Neuronal stem cell (in vitro differentiated cells): ENCODE measurements around the gene CNTFR.

Source experiments
- DNase-seq: peaks from one replicate; pipeline ENCODE4 v3.0.0-alpha.2; 2013; ENCODE audit warnings: low spot score
- H2AFZ ChIP-seq: one replicate; pipeline ENCODE4 v1.6.1; 2013; ENCODE audit warnings: mild to moderate bottlenecking, low read length, inconsistent platforms
- H2AK5ac ChIP-seq: 2 replicates; pipeline ENCODE4 v1.6.1; 2013; ENCODE audit warnings: low read depth, mild to moderate bottlenecking, inconsistent platforms, low read length, moderate library complexity, mixed read lengths
- H2BK120ac ChIP-seq: 2 replicates; pipeline ENCODE4 v1.6.1; 2013; ENCODE audit warnings: low read depth, mild to moderate bottlenecking, inconsistent platforms, low read length, moderate library complexity, mixed read lengths
- H2BK12ac ChIP-seq: one replicate; pipeline ENCODE4 v1.6.1; 2013; ENCODE audit warnings: low read length, inconsistent platforms
- H2BK15ac ChIP-seq: 2 replicates; pipeline ENCODE4 v1.6.1; 2013; ENCODE audit warnings: mild to moderate bottlenecking, low read length, inconsistent platforms, mixed read lengths
- H2BK5ac ChIP-seq: one replicate; pipeline ENCODE4 v1.6.1; 2013; ENCODE audit warnings: inconsistent platforms, mild to moderate bottlenecking, low read length, moderate library complexity
- H3K14ac ChIP-seq: one replicate; pipeline ENCODE4 v1.6.1; 2013; ENCODE audit warnings: low read length, inconsistent platforms
- H3K18ac ChIP-seq: 2 replicates; pipeline ENCODE4 v1.6.1; 2013; ENCODE audit warnings: low read length, inconsistent platforms
- H3K23ac ChIP-seq: 2 replicates; pipeline ENCODE4 v1.6.1; 2013; ENCODE audit warnings: low read depth, mild to moderate bottlenecking, mixed read lengths, low read length, inconsistent platforms; ENCODE audit not compliant: poor library complexity
- H3K27ac ChIP-seq: replicated peaks from 3 replicates; pipeline ENCODE4 v1.5.1; 2013; ENCODE audit warnings: low read length, inconsistent platforms
- H3K27me3 ChIP-seq, 3 experiments: 2 replicates each; pipeline ENCODE4 v1.6.1; 2013; ENCODE audit warnings: low read length in 3 of 3, mild to moderate bottlenecking in 2 of 3, inconsistent platforms in 1 of 3, low read depth in 1 of 3, mixed read lengths in 1 of 3, moderate library complexity in 1 of 3; ENCODE audit not compliant: control insufficient read depth in 3 of 3, insufficient read depth in 3 of 3
- H3K36me3 ChIP-seq, 2 donors: replicated peaks in 1 of 2; 2 replicates each; pipeline ENCODE4 v1.6.1; 2013; ENCODE audit warnings: low read length in 2 of 2; ENCODE audit not compliant: control insufficient read depth in 2 of 2, insufficient read depth in 2 of 2
- H3K4ac ChIP-seq: 2 replicates; pipeline ENCODE4 v1.6.1; 2013; ENCODE audit warnings: inconsistent platforms, mild to moderate bottlenecking, low read length, moderate library complexity
- H3K4me1 ChIP-seq, 2 donors: 1 replicate in 1 of 2; 2 replicates in 1 of 2; pipeline ENCODE4 v1.6.1; 2013; ENCODE audit warnings: low read length in 2 of 2, low read depth in 1 of 2; ENCODE audit not compliant: control insufficient read depth in 2 of 2, insufficient read depth in 1 of 2
- H3K4me2 ChIP-seq: one replicate; pipeline ENCODE4 v1.6.1; 2013; ENCODE audit warnings: mild to moderate bottlenecking, low read length, inconsistent platforms; ENCODE audit not compliant: insufficient read depth, poor library complexity, severe bottlenecking
- H3K4me3 ChIP-seq, 2 donors: 2 replicates each; pipeline ENCODE4 v1.5.1; 2013; ENCODE audit warnings: low read length in 2 of 2, mild to moderate bottlenecking in 2 of 2, inconsistent platforms in 1 of 2, moderate library complexity in 1 of 2
- H3K79me1 ChIP-seq: one replicate; pipeline ENCODE4 v1.6.1; 2013; ENCODE audit warnings: low read depth, mild to moderate bottlenecking, inconsistent platforms, low read length, moderate library complexity
- H3K9ac ChIP-seq: one replicate; pipeline ENCODE4 v1.6.1; 2013; ENCODE audit warnings: mild to moderate bottlenecking, low read depth, low read length, inconsistent platforms; ENCODE audit not compliant: poor library complexity
- H3K9me3 ChIP-seq, 2 donors: replicated peaks in 1 of 2; 2 replicates each; pipeline versions ENCODE3 to v1.6.1; 2013; ENCODE audit warnings: low read length in 2 of 2, mild to moderate bottlenecking in 2 of 2, inconsistent platforms in 1 of 2, low read depth in 1 of 2, mixed read lengths in 1 of 2, moderate library complexity in 1 of 2; ENCODE audit not compliant: control insufficient read depth in 2 of 2, insufficient read depth in 1 of 2
- H4K8ac ChIP-seq: one replicate; pipeline ENCODE4 v1.6.1; 2013; ENCODE audit warnings: low read depth, mild to moderate bottlenecking, inconsistent platforms, low read length, moderate library complexity
- H4K91ac ChIP-seq: one replicate; pipeline ENCODE4 v1.6.1; 2013; ENCODE audit warnings: low read length, low read depth, mild to moderate bottlenecking, inconsistent platforms; ENCODE audit not compliant: poor library complexity
- WGBS, 2 donors: extraction: QIAGEN DNeasy Blood & Tissue Kit; methylation state at CpG; one replicate each; pipeline ENCODE4 v1.1.7; 2013; ENCODE audit warnings: missing lambda C conversion rate in 2 of 2, mixed read lengths in 1 of 2; ENCODE audit not compliant: insufficient read length in 2 of 2, insufficient replicate concordance in 1 of 2; ENCODE audit errors: extremely low coverage in 2 of 2; 5-methylcytosine and 5-hydroxymethylcytosine counted together

CNTFR gene

DNA sequence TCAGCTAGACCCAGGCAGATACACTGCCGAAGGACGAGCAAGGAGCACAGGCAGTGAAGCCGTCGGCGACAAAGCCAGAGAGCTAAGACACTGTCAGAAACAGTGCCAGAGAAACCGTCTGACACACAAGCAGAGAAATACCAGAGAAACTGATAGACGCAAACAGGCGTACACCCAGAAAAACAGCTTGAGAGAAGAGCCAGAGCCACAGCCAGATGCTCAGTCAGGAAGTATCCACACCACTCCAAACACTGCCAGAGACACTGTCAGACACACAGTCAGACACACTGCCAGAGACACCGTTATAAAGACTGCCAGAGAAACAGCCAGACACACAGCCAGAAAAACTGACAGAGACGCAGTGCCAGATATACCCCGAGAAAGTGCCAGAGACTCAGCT lies 19.1 kb downstream of the CNTFR start:
- no peak for DNase-seq
- H2BK12ac ChIP-seq, result no peak overlapping the region
- no peak overlapping the region for H3K23ac ChIP-seq
- no peaks in the 10 kb centered on the region for H3K27me3 ChIP-seq
- H2BK15ac ChIP-seq, result no peak overlapping the region
- no peak overlapping the region for H3K18ac ChIP-seq
- peaks cover 37 to 60% of the 10 kb centered on the region in 2 donors for H3K4me1 ChIP-seq
- no peak overlapping the region for H3K14ac ChIP-seq
- H2AK5ac ChIP-seq, result no peak overlapping the region
- no peak overlapping the region for H4K91ac ChIP-seq
- peaks cover 0 to 2% of the 10 kb centered on the region in 2 donors for H3K9me3 ChIP-seq
- H2BK5ac ChIP-seq, result no peak overlapping the region
- peaks cover 7% of the 10 kb centered on the region for H3K79me1 ChIP-seq
- H3K27ac ChIP-seq, result no peak overlapping the region
- H2BK120ac ChIP-seq, result no peak overlapping the region
- no peak overlapping the region for H3K9ac ChIP-seq
- no CpG with 5 or more reads among the region's 11 CpGs for WGBS, 2 donors
- no peak overlapping the region for H3K4ac ChIP-seq
- H3K4me2 ChIP-seq, result no peak overlapping the region
- peaks cover 10 to 91% of the 10 kb centered on the region in 2 donors for H3K36me3 ChIP-seq
- no peak overlapping the region for H2AFZ ChIP-seq
- no peak overlapping the region for H3K4me3 ChIP-seq
- no peak overlapping the region for H4K8ac ChIP-seq

- H2AFZ ChIP-seq, result no peak overlapping the region
- H4K91ac ChIP-seq, result no peak overlapping the region
- H2BK15ac ChIP-seq, result no peak overlapping the region
- H3K9ac ChIP-seq, result peak overlapping the region; percentile 50
- WGBS, 2 donors, result no CpG with 5 or more reads among the region's 12 CpGs
- no peak overlapping the region for H3K4ac ChIP-seq
- H3K23ac ChIP-seq, result no peak overlapping the region
- no peak overlapping the region for H3K4me3 ChIP-seq
- H2BK120ac ChIP-seq, result no peak overlapping the region
- DNase-seq, result no peak
- H3K18ac ChIP-seq, result peak overlapping the region; percentile 41
- no peak overlapping the region for H2BK5ac ChIP-seq
- peaks cover 22 to 58% of the 10 kb centered on the region in 2 donors for H3K4me1 ChIP-seq
- H3K27me3 ChIP-seq, result no peaks in the 10 kb centered on the region
- no peak overlapping the region for H2BK12ac ChIP-seq
- peaks cover 2 to 7% of the 10 kb centered on the region in 2 donors for H3K9me3 ChIP-seq
- H2AK5ac ChIP-seq, result no peak overlapping the region
- H3K14ac ChIP-seq, result peak overlapping the region; percentile 64
- H3K4me2 ChIP-seq, result no peak overlapping the region
- H3K27ac ChIP-seq, result no peak overlapping the region
- H3K79me1 ChIP-seq, result peaks cover 11% of the 10 kb centered on the region
- no peak overlapping the region for H4K8ac ChIP-seq
- peaks cover 20 to 93% of the 10 kb centered on the region in 2 donors for H3K36me3 ChIP-seq
Observed at GRCh38 chr9:34568774-34569173, 20.8 kb downstream of the CNTFR start.

- Histone ChIP-seq H4K91ac (no peak overlapping the region), H3K4ac (no peak overlapping the region), H3K79me1 (peaks cover 11% of the 10 kb centered on the region), H3K9me3 (peaks cover 2 to 13% of the 10 kb centered on the region in 2 donors), H3K27ac (no peak overlapping the region), H3K9ac (peak overlapping the region; percentile 65), H3K27me3 (no peaks in the 10 kb centered on the region), H2AFZ (no peak overlapping the region), H4K8ac (no peak overlapping the region), H3K14ac (no peak overlapping the region), H3K4me2 (no peak overlapping the region), H3K36me3 (peaks cover 20 to 93% of the 10 kb centered on the region in 2 donors), H2AK5ac (peak overlapping the region; percentile 63), H2BK5ac (no peak overlapping the region), H3K4me1 (peaks cover 17 to 52% of the 10 kb centered on the region in 2 donors), H2BK120ac (no peak overlapping the region), H3K4me3 (no peak overlapping the region), H3K23ac (no peak overlapping the region), H2BK15ac (peak overlapping the region; percentile 31), H3K18ac (peak overlapping the region; percentile 42), H2BK12ac (no peak overlapping the region)
- DNase-seq, result no peak
- WGBS, 2 donors, result no CpG with 5 or more reads among the region's 7 CpGs
Observed at GRCh38 chr9:34568133-34568532, 21.4 kb downstream of the CNTFR start.

GRCh38 chr9:34566972-34567371 lies 22.6 kb downstream of the CNTFR start:
- H2BK5ac ChIP-seq, result no peak overlapping the region
- H3K4me3 ChIP-seq, result no peak overlapping the region
- H3K9me3 ChIP-seq, result peaks cover 5 to 25% of the 10 kb centered on the region in 2 donors
- peaks cover 28 to 94% of the 10 kb centered on the region in 2 donors for H3K36me3 ChIP-seq
- no peaks in the 10 kb centered on the region for H3K27me3 ChIP-seq
- no peak overlapping the region for H3K27ac ChIP-seq
- no peak for DNase-seq
- H3K18ac ChIP-seq, result no peak overlapping the region
- no peak overlapping the region for H3K23ac ChIP-seq
- H3K14ac ChIP-seq, result no peak overlapping the region
- H3K4me1 ChIP-seq, result peaks cover 13 to 51% of the 10 kb centered on the region in 2 donors
- H2BK12ac ChIP-seq, result no peak overlapping the region
- no peak overlapping the region for H3K4me2 ChIP-seq
- H3K79me1 ChIP-seq, result peaks cover 9% of the 10 kb centered on the region
- no peak overlapping the region for H2BK15ac ChIP-seq
- H3K4ac ChIP-seq, result no peak overlapping the region
- no CpG with 5 or more reads among the region's 6 CpGs for WGBS, 2 donors
- no peak overlapping the region for H2BK120ac ChIP-seq
- H2AFZ ChIP-seq, result no peak overlapping the region
- H4K8ac ChIP-seq, result no peak overlapping the region
- H3K9ac ChIP-seq, result no peak overlapping the region
- no peak overlapping the region for H2AK5ac ChIP-seq
- no peak overlapping the region for H4K91ac ChIP-seq
